H9 (cell line): ENCODE results near the gene SCARB2. TPM values are rescaled to one million over a fixed set of nuclear protein-coding genes. Genes with fewer than 3 reads are reported as not detected.

ENCODE experiments used
- DNase-seq: peaks from one replicate; pipeline ENCODE4 v3.0.0-alpha.2; 2017
- H2AFZ ChIP-seq: one replicate; pipeline ENCODE4 v1.6.1; 2013; ENCODE audit warnings: mild to moderate bottlenecking, low read length, control low read depth, moderate library complexity
- H2AK5ac ChIP-seq: 2 replicates; pipeline ENCODE4 v1.6.1; 2013; ENCODE audit warnings: low read length, control low read depth, mixed read lengths; ENCODE audit not compliant: insufficient read length
- H2BK120ac ChIP-seq: one replicate; pipeline ENCODE4 v1.6.1; 2013; ENCODE audit warnings: low read depth, mild to moderate bottlenecking, low read length, control low read depth, inconsistent platforms; ENCODE audit not compliant: poor library complexity, severe bottlenecking
- H2BK12ac ChIP-seq: 2 replicates; pipeline ENCODE4 v1.6.1; 2013; ENCODE audit warnings: low read length, control low read depth, mixed read lengths, low read depth; ENCODE audit not compliant: insufficient read length
- H2BK15ac ChIP-seq: 2 replicates; pipeline ENCODE4 v1.6.1; 2013; ENCODE audit warnings: low read depth, low read length, control low read depth
- H2BK20ac ChIP-seq: one replicate; pipeline ENCODE4 v1.6.1; 2013; ENCODE audit warnings: low read depth, mild to moderate bottlenecking, low read length, control low read depth, inconsistent platforms; ENCODE audit not compliant: poor library complexity, severe bottlenecking
- H2BK5ac ChIP-seq: 2 replicates; pipeline ENCODE4 v1.6.1; 2013; ENCODE audit warnings: low read length, control low read depth, mixed read lengths; ENCODE audit not compliant: insufficient read length
- H3K14ac ChIP-seq: 2 replicates; pipeline ENCODE4 v1.6.1; 2013; ENCODE audit warnings: low read length, control low read depth; ENCODE audit not compliant: insufficient read depth
- H3K18ac ChIP-seq: 2 replicates; pipeline ENCODE4 v1.6.1; 2013; ENCODE audit warnings: low read depth, mild to moderate bottlenecking, mixed read lengths, low read length, control low read depth; ENCODE audit not compliant: insufficient read length
- H3K23ac ChIP-seq: 2 replicates; pipeline ENCODE4 v1.6.1; 2013; ENCODE audit warnings: low read length, control low read depth, mixed read lengths, low read depth; ENCODE audit not compliant: insufficient read length
- H3K23me2 ChIP-seq: 2 replicates; pipeline ENCODE4 v1.6.1; 2013; ENCODE audit warnings: low read depth, mild to moderate bottlenecking, mixed read lengths, low read length, control low read depth; ENCODE audit not compliant: insufficient read length, poor library complexity, severe bottlenecking
- H3K27ac ChIP-seq: 2 replicates; pipeline ENCODE4 v1.5.1; 2013; ENCODE audit warnings: low read length, control low read depth, mixed read lengths, low read depth; ENCODE audit not compliant: insufficient read length
- H3K27me3 ChIP-seq: 2 replicates; pipeline ENCODE4 v1.6.1; 2013; ENCODE audit warnings: low read length, control low read depth, inconsistent platforms; ENCODE audit not compliant: insufficient read depth
- H3K4ac ChIP-seq: 2 replicates; pipeline ENCODE4 v1.6.1; 2013; ENCODE audit warnings: low read depth, mild to moderate bottlenecking, control low read depth, inconsistent platforms, low read length, moderate library complexity
- H3K4me1 ChIP-seq: 2 replicates; pipeline ENCODE4 v1.6.1; 2013; ENCODE audit warnings: low read length, control low read depth, inconsistent platforms; ENCODE audit not compliant: insufficient read depth
- H3K4me2 ChIP-seq: 2 replicates; pipeline ENCODE4 v1.6.1; 2013; ENCODE audit warnings: low read length, control low read depth, mixed read lengths; ENCODE audit not compliant: insufficient read length, insufficient read depth
- H3K56ac ChIP-seq: 2 replicates; pipeline ENCODE4 v1.6.1; 2013; ENCODE audit warnings: low read depth, mild to moderate bottlenecking, mixed read lengths, low read length, control low read depth; ENCODE audit not compliant: insufficient read length
- H3K79me1 ChIP-seq: 2 replicates; pipeline ENCODE4 v1.6.1; 2013; ENCODE audit warnings: low read depth, mild to moderate bottlenecking, moderate library complexity, low read length, control low read depth, inconsistent platforms; ENCODE audit not compliant: insufficient read depth, poor library complexity, severe bottlenecking
- H3K79me2 ChIP-seq: 2 replicates; pipeline ENCODE4 v1.6.1; 2013; ENCODE audit warnings: low read length, control low read depth, inconsistent platforms; ENCODE audit not compliant: insufficient read depth
- H3K9ac ChIP-seq: 2 replicates; pipeline ENCODE4 v1.6.1; 2013; ENCODE audit warnings: low read length, control low read depth, mixed read lengths; ENCODE audit not compliant: insufficient read length; ENCODE audit errors: extremely low read depth
- H3K9me3 ChIP-seq: one replicate; pipeline ENCODE4 v1.6.1; 2013; ENCODE audit warnings: low read depth, low read length, inconsistent platforms; ENCODE audit not compliant: control insufficient read depth
- H3T11ph ChIP-seq: one replicate; pipeline ENCODE4 v1.6.1; 2013; ENCODE audit warnings: mild to moderate bottlenecking, low read length, control low read depth, inconsistent platforms
- H4K20me1 ChIP-seq: one replicate; pipeline ENCODE4 v1.6.1; 2013; ENCODE audit not compliant: control insufficient read depth, insufficient read length, insufficient read depth
- H4K5ac ChIP-seq: 2 replicates; pipeline ENCODE4 v1.6.1; 2013; ENCODE audit warnings: low read depth, mild to moderate bottlenecking, mixed read lengths, low read length, control low read depth; ENCODE audit not compliant: insufficient read length
- H4K8ac ChIP-seq: replicated peaks from 2 replicates; pipeline ENCODE4 v1.6.1; 2013; ENCODE audit warnings: low read length, control low read depth, mixed read lengths, low read depth; ENCODE audit not compliant: insufficient read length
- H4K91ac ChIP-seq: 2 replicates; pipeline ENCODE4 v1.6.1; 2013; ENCODE audit warnings: low read depth, mild to moderate bottlenecking, moderate library complexity, mixed read lengths, low read length, control low read depth; ENCODE audit not compliant: insufficient read length
- H3K27ac Mint-ChIP-seq, 3 experiments: 2 replicates in 2 of 3; 3 replicates in 1 of 3; pipeline ENCODE4 v1.8.0; 2020 to 2021; ENCODE audit warnings: mixed read lengths in 3 of 3, mild to moderate bottlenecking in 1 of 3, moderate library complexity in 1 of 3
- H3K27me3 Mint-ChIP-seq: 2 replicates; pipeline ENCODE4 v1.8.0; 2021; ENCODE audit warnings: low read depth, mild to moderate bottlenecking, moderate library complexity, mixed read lengths
- H3K36me3 Mint-ChIP-seq, 3 experiments: 2 replicates in 2 of 3; 3 replicates in 1 of 3; pipeline ENCODE4 v1.8.0; 2020 to 2021; ENCODE audit warnings: low read depth in 3 of 3, mixed read lengths in 3 of 3; ENCODE audit not compliant: insufficient read depth in 1 of 3
- H3K4me1 Mint-ChIP-seq, 2 experiments: 2 replicates each; pipeline ENCODE4 v1.8.0; 2020; ENCODE audit warnings: mixed read lengths in 2 of 2
- H3K4me3 Mint-ChIP-seq, 2 experiments: 2 replicates in 1 of 2; 3 replicates in 1 of 2; pipeline ENCODE4 v1.8.0; 2020 to 2021; ENCODE audit warnings: mild to moderate bottlenecking in 2 of 2, mixed read lengths in 2 of 2, moderate library complexity in 1 of 2
- H3K9me3 Mint-ChIP-seq, 2 experiments: 2 replicates in 1 of 2; 3 replicates in 1 of 2; pipeline ENCODE4 v1.8.0; 2020; ENCODE audit warnings: mild to moderate bottlenecking in 2 of 2, mixed read lengths in 2 of 2, moderate library complexity in 1 of 2
- total RNA-seq: library from RNA; stranded (reverse); gene quantifications from 2 replicates; pipeline ENCODE4 v1.2.1, GENCODE V29; 2021
- TF ChIP-seq, protein P1 (sequence below): fragments of 200-600 bp; sonication (generic); conservative IDR thresholded peaks from 3 replicates; pipeline ENCODE4 v1.8.0; 2021; ENCODE audit warnings: antibody characterized with exemption, mild to moderate bottlenecking

Gene SCARB2
- total RNA-seq, 1 experiment from 2014 or later = 36.4 TPM

DNA sequence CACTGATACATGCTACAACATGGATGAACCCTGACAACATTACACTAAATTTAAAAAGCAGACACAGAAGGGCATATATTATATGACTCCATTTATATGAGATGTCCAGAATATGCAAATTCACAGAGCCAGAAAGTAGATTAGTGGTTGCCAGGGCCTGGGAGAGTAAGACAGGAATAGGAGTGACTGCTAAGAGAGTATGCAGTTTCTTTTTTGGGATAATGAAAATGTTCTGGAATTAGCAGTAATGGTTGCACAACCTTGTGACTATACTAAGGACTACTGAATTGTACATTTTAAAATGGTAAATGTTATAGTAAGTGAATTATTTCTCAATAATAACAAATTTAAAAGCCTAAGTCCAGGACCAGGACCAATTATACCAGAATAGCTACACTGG lies 35.9 kb downstream of the SCARB2 start:
- Histone ChIP-seq H2AFZ (no peak overlapping the region), H2AK5ac (no peak overlapping the region)

More for the DNA sequence above, 35.9 kb downstream of the SCARB2 start:
- DNase-seq = no peak
- no peak overlapping the region for H3K4me2 ChIP-seq
- H3K27me3 Mint-ChIP-seq = no peaks in the 10 kb centered on the region
- no peak overlapping the region for H4K5ac ChIP-seq
- H3K27ac ChIP-seq = no peak overlapping the region
- no peak overlapping the region for H3K56ac ChIP-seq
- no peak overlapping the region for H3T11ph ChIP-seq
- no peaks in the 10 kb centered on the region for H3K79me2 ChIP-seq
- no peak overlapping the region for H2BK12ac ChIP-seq
- no peak overlapping the region for H2BK5ac ChIP-seq
- H3K27ac Mint-ChIP-seq = no peak overlapping the region
- H3K9me3 Mint-ChIP-seq = no peaks in the 10 kb centered on the region
- no peak overlapping the region for H4K91ac ChIP-seq
- no peak overlapping the region for H3K4ac ChIP-seq
- no peaks in the 10 kb centered on the region for H3K9me3 ChIP-seq
- H3K27me3 ChIP-seq = no peaks in the 10 kb centered on the region
- no peaks in the 10 kb centered on the region for H3K79me1 ChIP-seq
- no peaks in the 10 kb centered on the region for H3K4me1 ChIP-seq
- H3K36me3 Mint-ChIP-seq = peaks cover 3 to 21% (median 19%) of the 10 kb centered on the region in 3 experiments; a peak in 4 of 7 replicates
- no peak overlapping the region for H3K4me3 Mint-ChIP-seq
- TF ChIP-seq, protein P1, sequence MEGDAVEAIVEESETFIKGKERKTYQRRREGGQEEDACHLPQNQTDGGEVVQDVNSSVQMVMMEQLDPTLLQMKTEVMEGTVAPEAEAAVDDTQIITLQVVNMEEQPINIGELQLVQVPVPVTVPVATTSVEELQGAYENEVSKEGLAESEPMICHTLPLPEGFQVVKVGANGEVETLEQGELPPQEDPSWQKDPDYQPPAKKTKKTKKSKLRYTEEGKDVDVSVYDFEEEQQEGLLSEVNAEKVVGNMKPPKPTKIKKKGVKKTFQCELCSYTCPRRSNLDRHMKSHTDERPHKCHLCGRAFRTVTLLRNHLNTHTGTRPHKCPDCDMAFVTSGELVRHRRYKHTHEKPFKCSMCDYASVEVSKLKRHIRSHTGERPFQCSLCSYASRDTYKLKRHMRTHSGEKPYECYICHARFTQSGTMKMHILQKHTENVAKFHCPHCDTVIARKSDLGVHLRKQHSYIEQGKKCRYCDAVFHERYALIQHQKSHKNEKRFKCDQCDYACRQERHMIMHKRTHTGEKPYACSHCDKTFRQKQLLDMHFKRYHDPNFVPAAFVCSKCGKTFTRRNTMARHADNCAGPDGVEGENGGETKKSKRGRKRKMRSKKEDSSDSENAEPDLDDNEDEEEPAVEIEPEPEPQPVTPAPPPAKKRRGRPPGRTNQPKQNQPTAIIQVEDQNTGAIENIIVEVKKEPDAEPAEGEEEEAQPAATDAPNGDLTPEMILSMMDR = no peak
- no peak overlapping the region for H3K9ac ChIP-seq
- H3K4me1 Mint-ChIP-seq = no peaks in the 10 kb centered on the region
- no peak overlapping the region for H3K23ac ChIP-seq
- no peak overlapping the region for H3K18ac ChIP-seq
- no peaks in the 10 kb centered on the region for H4K20me1 ChIP-seq
- H3K23me2 ChIP-seq = no peaks in the 10 kb centered on the region
- no peak overlapping the region for H2BK20ac ChIP-seq
- H4K8ac ChIP-seq = no peak overlapping the region
- no peak overlapping the region for H2BK120ac ChIP-seq
- H2BK15ac ChIP-seq = no peak overlapping the region
- no peak overlapping the region for H3K14ac ChIP-seq
